A549 (cell line): Measurements from ENCODE around the gene AQP4. TPM values are rescaled to one million over a fixed set of nuclear protein-coding genes. Genes with fewer than 3 reads are reported as not detected.

Experiments used
- ATAC-seq, 2 experiments: fragments of 200-7000 bp in 1 of 2; fragments of >200 bp in 1 of 2; cut with Nextera tagmentation in 1 of 2; cut with Tn5 transposase in 1 of 2; 3 replicates each; pipeline versions ENCODE4 v1.8.0 to v1.9.1; 2018 to 2020; ENCODE audit warnings: mild to moderate bottlenecking in 1 of 2, moderate library complexity in 1 of 2
- CTCF ChIA-PET: fragments of 300-600 bp; sonication (Branson Sonifier 250); formaldehyde crosslinking; extraction: SDS; loops from one replicate; lab custom pipeline; 2021; ENCODE audit warnings: antibody characterized with exemption, inconsistent platforms; lab: Yijun Ruan, JAX
- POLR2A ChIA-PET: fragments of 350-600 bp; formaldehyde crosslinking; extraction: SDS; loops from one replicate; lab custom pipeline; 2021; ENCODE audit warnings: antibody characterized with exemption, inconsistent platforms; lab: Yijun Ruan, JAX
- DNase-seq, 2 experiments: peaks; one replicate each; pipeline versions ENCODE4 v3.0.0 to v3.0.0-alpha.2; 2011 to 2016; ENCODE audit warnings: low read depth in 1 of 2, low spot score in 1 of 2
- FAIRE-seq: peaks from 2 replicates; lab custom pipeline; 2011; peaks lifted over from hg19 to GRCh38; lab: Jason Lieb, UNC
- H3K27ac ChIP-seq, 2 experiments: fragments of >200 bp; sonication (Bioruptor Twin); formaldehyde crosslinking; 3 replicates each; pipeline ENCODE4 v1.5.1; 2016 to 2017
- H3K4me1 ChIP-seq: fragments of >200 bp; sonication (Bioruptor Twin); formaldehyde crosslinking; 3 replicates; pipeline ENCODE4 v1.6.1; 2016
- H3K4me2 ChIP-seq: fragments of >200 bp; sonication (Bioruptor Twin); formaldehyde crosslinking; 3 replicates; pipeline ENCODE4 v1.6.1; 2016
- H3K4me3 ChIP-seq: fragments of >200 bp; sonication (Bioruptor Twin); formaldehyde crosslinking; 3 replicates; pipeline ENCODE4 v1.5.1; 2016
- H3K9me3 ChIP-seq: fragments of >200 bp; sonication (Bioruptor Twin); formaldehyde crosslinking; 3 replicates; pipeline ENCODE4 v1.6.1; 2016
- CBX2 ChIP-seq: fragments of 200-600 bp; sonication (generic); IDR thresholded peaks from 2 replicates; pipeline ENCODE4 v1.6.1; 2016; ENCODE audit warnings: low read depth, mild to moderate bottlenecking, borderline replicate concordance
- CEBPB ChIP-seq, 2 experiments: fragments of >200 bp in 1 of 2; sonication (Bioruptor Twin) in 1 of 2; formaldehyde crosslinking in 1 of 2; IDR thresholded peaks; 2 replicates each; pipeline ENCODE4 v1.6.1; 2012 to 2016
- E2F6 ChIP-seq: IDR thresholded peaks from 2 replicates; pipeline ENCODE4 v1.6.1; 2012; ENCODE audit warnings: low read depth, borderline replicate concordance
- FOSL2 ChIP-seq, 2 experiments: fragments of 450-650 bp in 1 of 2; fragments of >200 bp in 1 of 2; sonication (Bioruptor Twin) in 1 of 2; formaldehyde crosslinking; IDR thresholded peaks; 2 replicates each; pipeline versions ENCODE4 v1.5.0 to v1.6.1; 2016 to 2020; ENCODE audit warnings: mild to moderate bottlenecking in 1 of 2, moderate library complexity in 1 of 2
- FOXS1 ChIP-seq: fragments of 250-450 bp; sonication (Bioruptor Pico); IDR thresholded peaks from 2 replicates; pipeline ENCODE4 v1.5.0; 2020; ENCODE audit warnings: mild to moderate bottlenecking, moderate library complexity
- GATA3 ChIP-seq: IDR thresholded peaks from 2 replicates; pipeline ENCODE4 v1.6.1; 2012; ENCODE audit warnings: borderline replicate concordance
- HDAC2 ChIP-seq: fragments of 200-600 bp; sonication (generic); IDR thresholded peaks from 2 replicates; pipeline ENCODE4 v1.6.1; 2016
- HES2 ChIP-seq: fragments of >200 bp; sonication (Bioruptor Twin); formaldehyde crosslinking; IDR thresholded peaks from 2 replicates; pipeline ENCODE4 v1.6.1; 2016
- HOXA7 ChIP-seq: fragments of 250-450 bp; sonication (Bioruptor Pico); IDR thresholded peaks from 2 replicates; pipeline ENCODE4 v1.5.0; 2020; ENCODE audit warnings: mild to moderate bottlenecking, moderate library complexity
- HOXB13 ChIP-seq: fragments of 250-450 bp; sonication (Bioruptor Pico); IDR thresholded peaks from 2 replicates; pipeline ENCODE4 v1.5.0; 2020; ENCODE audit warnings: low read depth, mild to moderate bottlenecking, moderate library complexity
- KDM5A ChIP-seq: fragments of 200-600 bp; sonication (generic); IDR thresholded peaks from 2 replicates; pipeline ENCODE4 v1.6.1; 2016; ENCODE audit warnings: antibody characterized with exemption, mild to moderate bottlenecking
- NPAS2 ChIP-seq: fragments of 250-450 bp; sonication (Bioruptor Pico); IDR thresholded peaks from 2 replicates; pipeline ENCODE4 v1.8.0; 2022; ENCODE audit warnings: mild to moderate bottlenecking, moderate library complexity, borderline replicate concordance
- NR3C1 ChIP-seq: fragments of >200 bp; sonication (Bioruptor Twin); formaldehyde crosslinking; IDR thresholded peaks from 3 replicates; pipeline ENCODE4 v1.6.1; 2017
- RFX5 ChIP-seq: fragments of 450-650 bp; IDR thresholded peaks from 2 replicates; pipeline ENCODE4 v1.7.1; 2014; ENCODE audit warnings: antibody characterized with exemption, mild to moderate bottlenecking, moderate library complexity
- RNF2 ChIP-seq: fragments of 200-600 bp; sonication (generic); IDR thresholded peaks from 2 replicates; pipeline ENCODE4 v1.6.1; 2016; ENCODE audit warnings: low read depth, mild to moderate bottlenecking, antibody characterized with exemption, moderate library complexity, borderline replicate concordance
- SMC3 ChIP-seq: fragments of >200 bp; sonication (Bioruptor Twin); formaldehyde crosslinking; IDR thresholded peaks from 3 replicates; pipeline ENCODE4 v1.6.1; 2018; ENCODE audit warnings: inconsistent platforms
- TP53 ChIP-seq: fragments of 250-450 bp; sonication (Bioruptor Pico); IDR thresholded peaks from 2 replicates; pipeline ENCODE4 v1.5.0; 2021; ENCODE audit warnings: mild to moderate bottlenecking, moderate library complexity
- ZFP36 ChIP-seq: fragments of 450-650 bp; IDR thresholded peaks from 2 replicates; pipeline ENCODE4 v1.6.1; 2014; ENCODE audit warnings: borderline replicate concordance; ENCODE audit not compliant: partially characterized antibody
- ZNF302 ChIP-seq: fragments of 250-450 bp; sonication (Bioruptor Pico); IDR thresholded peaks from 2 replicates; pipeline ENCODE4 v1.9.0; 2021; ENCODE audit warnings: inconsistent platforms, mild to moderate bottlenecking, moderate library complexity
- WGBS: methylation state at CpG from one replicate; pipeline ENCODE4 v1.1.6; 2017; ENCODE audit errors: missing lambda C conversion rate; 5-methylcytosine and 5-hydroxymethylcytosine counted together
- polyA plus RNA-seq, 4 experiments: library from polyadenylated mRNA; depleted of rRNA in 3 of 4; stranded (reverse); fragments of >200 nt; fragmentation: RNase III in 1 of 4; extraction: RNeasy Plus Mini Kit Qiagen cat#74134 plus additional on column Dnase treatment in 1 of 4; gene quantifications; 2 replicates in 3 of 4; 3 replicates in 1 of 4; pipeline ENCODE4 v1.2.3, GENCODE V29; 2011 to 2017
- TF ChIP-seq, protein P1 (sequence below): fragments of >200 bp; sonication (Bioruptor Twin); formaldehyde crosslinking; IDR thresholded peaks from 3 replicates; pipeline ENCODE4 v1.6.1; 2016
- TF ChIP-seq, protein P2 (sequence below): IDR thresholded peaks from 2 replicates; pipeline ENCODE4 v1.6.1; 2012
- TF ChIP-seq, protein P3 (sequence below): IDR thresholded peaks from 2 replicates; pipeline ENCODE4 v1.6.1; 2012

Gene AQP4
- polyA plus RNA-seq, 2 of the 4 experiments (the other 2 are of a cell fraction), result 0.08 TPM; not detected in 1

DNA sequence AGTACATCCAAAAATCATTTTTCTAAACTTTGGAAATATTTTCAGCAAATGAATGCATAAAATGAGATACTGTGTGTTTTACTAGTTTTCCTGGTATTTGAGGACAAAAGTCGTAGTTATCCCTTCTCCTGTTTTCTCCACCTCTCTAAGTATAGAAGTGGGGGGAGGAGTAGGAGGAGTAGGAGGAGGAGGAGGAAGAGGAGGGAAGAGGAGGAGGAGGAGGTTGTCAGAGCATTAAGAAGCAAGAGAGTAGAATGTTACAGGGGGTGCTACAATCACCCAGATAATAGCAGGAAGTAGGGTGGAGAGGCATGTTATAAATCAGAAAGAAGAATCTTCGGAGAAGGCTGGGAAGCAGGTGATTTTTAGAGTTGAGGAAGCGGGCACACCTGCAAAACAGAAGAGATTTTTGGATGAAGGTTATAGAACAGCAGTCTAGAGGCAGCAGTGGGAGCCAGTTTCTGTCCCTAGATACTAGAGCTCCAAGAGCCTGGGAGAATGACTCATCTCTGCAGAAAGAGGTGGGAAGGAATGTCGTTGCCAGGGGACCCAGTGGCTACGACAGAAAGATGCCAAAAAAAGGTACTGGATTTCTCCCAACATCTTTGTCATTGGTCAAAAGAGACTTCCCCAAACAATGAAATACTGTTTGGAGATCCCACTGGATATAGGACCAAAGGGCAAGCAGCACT lies 44.2 kb upstream of the AQP4 start:
- WGBS, result 18% methylated on average over 5 of the region's 5 CpGs
- no peaks in the 10 kb centered on the region for H3K4me1 ChIP-seq
- CTCF ChIA-PET, result no interaction called here
- H3K9me3 ChIP-seq, result no peaks in the 10 kb centered on the region
- H3K4me2 ChIP-seq, result no peak overlapping the region
- no peak for ATAC-seq
- no peak overlapping the region for H3K4me3 ChIP-seq
- no peak for DNase-seq
- no peak overlapping the region for H3K27ac ChIP-seq
- TF ChIP-seq, protein P1, sequence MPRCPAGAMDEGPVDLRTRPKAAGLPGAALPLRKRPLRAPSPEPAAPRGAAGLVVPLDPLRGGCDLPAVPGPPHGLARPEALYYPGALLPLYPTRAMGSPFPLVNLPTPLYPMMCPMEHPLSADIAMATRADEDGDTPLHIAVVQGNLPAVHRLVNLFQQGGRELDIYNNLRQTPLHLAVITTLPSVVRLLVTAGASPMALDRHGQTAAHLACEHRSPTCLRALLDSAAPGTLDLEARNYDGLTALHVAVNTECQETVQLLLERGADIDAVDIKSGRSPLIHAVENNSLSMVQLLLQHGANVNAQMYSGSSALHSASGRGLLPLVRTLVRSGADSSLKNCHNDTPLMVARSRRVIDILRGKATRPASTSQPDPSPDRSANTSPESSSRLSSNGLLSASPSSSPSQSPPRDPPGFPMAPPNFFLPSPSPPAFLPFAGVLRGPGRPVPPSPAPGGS, result no peak
- TF ChIP-seq HOXA7 (CRISPR knock-in tag) (no peak), CEBPB (IDR thresholded peaks at IDR 0.05) (no peak), ZNF302 (CRISPR knock-in tag) (no peak)
- no peak for FAIRE-seq
- POLR2A ChIA-PET, result no interaction called here

GRCh38 chr18:26908906-26909305 lies 43.4 kb upstream of the AQP4 start:
- ChIA-PET POLR2A (no interaction called here), CTCF (no interaction called here)
- Histone ChIP-seq H3K4me1 (no peaks in the 10 kb centered on the region), H3K27ac (no peak overlapping the region), H3K4me3 (no peak overlapping the region), H3K4me2 (no peak overlapping the region), H3K9me3 (no peaks in the 10 kb centered on the region; the same call in 2 of the 3 replicates)
- 51% methylated on average over 3 of the region's 3 CpGs for WGBS
- no peak for ATAC-seq
- no peak for DNase-seq
- no peak for FAIRE-seq
- TF ChIP-seq CBX2 (no peak), HDAC2 (no peak), HES2 (no peak), RNF2 (no peak), HOXA7 (CRISPR knock-in tag) (no peak), RFX5 (no peak), FOSL2 (IDR thresholded peaks at IDR 0.05) (no peak), FOSL2 (CRISPR knock-in tag; IDR thresholded peaks at IDR 0.05) (no peak), NPAS2 (CRISPR knock-in tag) (no peak), NR3C1 (no peak), SMC3 (no peak), KDM5A (no peak)
- TF ChIP-seq, protein P2, sequence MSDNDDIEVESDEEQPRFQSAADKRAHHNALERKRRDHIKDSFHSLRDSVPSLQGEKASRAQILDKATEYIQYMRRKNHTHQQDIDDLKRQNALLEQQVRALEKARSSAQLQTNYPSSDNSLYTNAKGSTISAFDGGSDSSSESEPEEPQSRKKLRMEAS, result no peak
- TF ChIP-seq, all 56 proteins: peak for 0

GRCh38 chr18:26902291-26902690 lies 36.8 kb upstream of the AQP4 start:
- ATAC-seq (no peak), DNase-seq (no peak), FAIRE-seq (no peak)
- Histone ChIP-seq H3K9me3 (no peaks in the 10 kb centered on the region; the same call in 2 of the 3 replicates), H3K4me3 (no peak overlapping the region), H3K27ac (no peak overlapping the region), H3K4me2 (no peak overlapping the region), H3K4me1 (no peaks in the 10 kb centered on the region)
- POLR2A ChIA-PET, result no interaction called here
- CTCF ChIA-PET, result no interaction called here
- 43% methylated on average over 5 of the region's 5 CpGs for WGBS
- TF ChIP-seq E2F6 (no peak), NR3C1 (no peak), FOXS1 (CRISPR knock-in tag) (no peak), GATA3 (no peak), HOXB13 (CRISPR knock-in tag) (no peak), ZFP36 (no peak), TP53 (CRISPR knock-in tag) (no peak)
- TF ChIP-seq, protein P3, sequence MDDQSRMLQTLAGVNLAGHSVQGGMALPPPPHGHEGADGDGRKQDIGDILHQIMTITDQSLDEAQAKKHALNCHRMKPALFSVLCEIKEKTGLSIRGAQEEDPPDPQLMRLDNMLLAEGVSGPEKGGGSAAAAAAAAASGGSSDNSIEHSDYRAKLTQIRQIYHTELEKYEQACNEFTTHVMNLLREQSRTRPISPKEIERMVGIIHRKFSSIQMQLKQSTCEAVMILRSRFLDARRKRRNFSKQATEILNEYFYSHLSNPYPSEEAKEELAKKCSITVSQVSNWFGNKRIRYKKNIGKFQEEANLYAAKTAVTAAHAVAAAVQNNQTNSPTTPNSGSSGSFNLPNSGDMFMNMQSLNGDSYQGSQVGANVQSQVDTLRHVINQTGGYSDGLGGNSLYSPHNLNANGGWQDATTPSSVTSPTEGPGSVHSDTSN, result no peak
